NCI-H146 treated with DMSO at 0.1 percent for 48 hours (cell line): ENCODE data around the gene THADA.
"Not testable (repeated sequence)": the region's sequence is repeated elsewhere in the genome, so short reads cannot be mapped to it uniquely, and the experiment has no call there.

Experiments used
- DNase-seq: peaks from one replicate; lab custom pipeline; 2025; ENCODE audit not compliant: unreplicated experiment; lab: John Stamatoyannopoulos, UW

THADA gene

DNA sequence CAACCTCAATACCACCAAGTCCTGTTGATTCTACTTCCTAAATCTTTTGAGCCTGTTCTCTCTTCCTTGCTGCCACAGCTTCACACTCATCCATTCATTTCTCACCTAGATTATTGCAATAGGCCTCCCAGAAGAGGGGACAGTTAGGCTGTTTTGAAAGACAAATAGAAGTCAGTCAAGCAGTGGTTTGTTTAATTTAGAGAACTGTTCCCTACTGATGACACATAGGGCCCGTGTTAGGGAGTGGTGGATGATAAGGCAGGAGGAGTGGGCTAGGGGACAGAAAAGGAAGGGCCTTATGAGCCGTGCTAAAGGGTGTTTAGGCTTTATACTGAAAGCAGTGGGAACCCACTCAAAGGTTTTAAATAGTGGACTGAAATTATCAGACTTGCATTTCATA is 309.9 kb downstream of the THADA start:
- DNase-seq, result no peak

DNA sequence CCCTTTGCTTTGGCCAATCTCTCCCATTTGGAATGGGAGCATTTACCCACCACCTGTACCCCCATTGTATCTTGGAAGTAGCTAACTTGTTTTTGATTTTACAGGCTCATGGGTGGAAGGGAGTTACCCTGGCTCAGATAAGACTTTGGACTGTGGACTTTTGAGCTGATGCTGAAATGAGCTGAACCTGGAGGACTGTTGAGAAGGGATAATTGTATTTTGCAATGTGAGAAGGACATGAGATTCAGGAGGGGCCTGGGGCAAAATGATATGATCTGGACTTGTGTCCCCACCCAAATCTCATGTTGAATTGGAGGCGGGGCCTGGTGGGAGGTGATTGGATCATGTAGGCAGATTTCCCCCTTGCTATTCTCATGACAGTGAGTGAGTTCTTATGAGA is 310.9 kb downstream of the THADA start:
- no peak for DNase-seq

DNA sequence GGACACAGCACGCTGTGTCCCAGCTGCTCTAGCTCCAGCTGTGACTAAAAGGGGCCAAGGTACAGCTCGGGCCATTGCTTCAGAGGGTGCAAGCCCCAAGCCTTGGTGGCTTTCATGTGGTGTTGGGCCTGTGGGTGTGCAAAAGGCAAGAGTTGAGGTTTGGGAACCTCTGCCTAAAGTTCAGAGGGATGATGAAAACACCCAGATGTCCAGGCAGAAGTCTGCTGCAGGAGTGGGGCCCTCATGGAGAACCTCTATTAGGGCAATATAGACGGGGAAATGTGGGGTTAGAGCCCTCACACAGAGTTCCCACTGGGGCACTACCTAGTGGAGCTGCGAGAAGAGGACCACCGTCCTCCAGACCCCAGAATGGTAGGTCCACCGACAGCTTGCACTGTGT is 311.5 kb downstream of the THADA start:
- DNase-seq, result not testable (repeated sequence)

DNA sequence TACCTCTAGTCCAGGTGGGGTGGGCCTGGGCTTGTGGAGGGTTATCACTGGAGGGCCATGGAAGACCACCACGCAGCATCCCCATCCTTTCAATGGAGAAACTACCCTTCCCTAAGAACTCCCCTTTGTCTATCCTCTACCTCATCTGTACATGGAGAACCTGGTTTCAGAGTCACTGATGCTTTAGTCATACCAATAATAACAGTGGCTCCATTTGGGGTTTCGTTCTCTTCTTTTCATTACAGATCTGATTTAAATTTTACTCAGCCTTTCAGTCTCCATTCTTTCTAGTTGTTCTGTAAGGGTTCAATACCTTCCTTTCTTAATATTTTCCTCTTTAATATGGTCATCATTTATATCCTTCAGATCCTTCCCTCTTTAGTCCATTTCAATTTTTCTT is 314.8 kb downstream of the THADA start:
- no peak for DNase-seq

DNA sequence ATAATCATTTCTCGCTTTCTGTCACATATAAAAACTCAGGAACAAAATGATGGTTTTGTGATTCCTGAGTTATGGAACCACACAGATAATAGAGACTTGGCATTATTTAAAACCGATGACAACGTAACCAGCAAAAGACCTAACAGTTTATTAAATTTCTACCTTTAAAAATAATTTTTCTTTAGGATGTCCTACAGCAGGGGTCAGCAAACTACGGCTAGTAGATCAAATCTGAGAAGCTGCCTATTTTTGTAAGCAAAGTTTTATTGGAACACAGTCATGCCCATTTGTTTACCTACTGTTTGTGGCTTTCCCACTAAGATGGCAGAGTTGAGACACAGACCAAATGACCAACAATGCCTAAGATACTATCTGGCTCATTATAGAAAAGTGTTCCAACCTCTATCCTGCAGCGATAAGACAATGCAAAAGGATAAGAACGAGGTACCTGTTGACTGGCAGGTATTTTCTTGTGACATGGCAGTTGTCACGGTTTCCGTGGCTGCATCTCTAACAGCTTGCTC is 316.5 kb downstream of the THADA start:
- DNase-seq, result no peak

DNA sequence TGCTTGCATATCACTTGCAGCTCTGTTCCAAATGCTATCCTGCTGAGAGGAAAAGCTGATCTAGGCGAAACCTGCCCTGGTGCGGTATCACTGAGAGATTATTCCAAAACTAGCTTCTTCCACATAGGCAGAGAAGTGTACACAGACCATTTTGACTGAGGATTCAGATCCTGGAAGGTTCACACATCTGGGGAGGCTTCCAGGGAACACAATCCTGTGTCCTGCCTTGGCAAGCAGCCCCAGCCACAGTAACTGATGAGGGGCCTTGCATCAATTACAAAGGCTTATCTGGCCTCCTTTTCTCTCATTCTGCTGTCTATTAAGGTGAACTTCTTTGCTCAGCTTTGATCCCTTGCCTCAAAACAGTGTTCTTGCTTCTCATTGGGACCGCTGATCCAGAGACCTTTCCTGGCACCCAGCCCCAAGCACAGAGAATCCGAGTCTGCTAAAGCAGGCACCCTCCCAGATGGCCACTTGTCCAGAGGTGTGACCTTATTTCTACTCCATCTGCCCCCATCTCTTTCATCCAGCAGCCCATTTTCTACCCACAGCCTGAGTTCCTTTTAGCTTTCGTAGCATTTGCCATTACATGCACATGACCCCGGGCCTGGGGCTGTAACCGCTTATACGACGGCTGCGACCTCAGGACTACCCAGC is 317.1 kb downstream of the THADA start:
- DNase-seq, result no peak

DNA sequence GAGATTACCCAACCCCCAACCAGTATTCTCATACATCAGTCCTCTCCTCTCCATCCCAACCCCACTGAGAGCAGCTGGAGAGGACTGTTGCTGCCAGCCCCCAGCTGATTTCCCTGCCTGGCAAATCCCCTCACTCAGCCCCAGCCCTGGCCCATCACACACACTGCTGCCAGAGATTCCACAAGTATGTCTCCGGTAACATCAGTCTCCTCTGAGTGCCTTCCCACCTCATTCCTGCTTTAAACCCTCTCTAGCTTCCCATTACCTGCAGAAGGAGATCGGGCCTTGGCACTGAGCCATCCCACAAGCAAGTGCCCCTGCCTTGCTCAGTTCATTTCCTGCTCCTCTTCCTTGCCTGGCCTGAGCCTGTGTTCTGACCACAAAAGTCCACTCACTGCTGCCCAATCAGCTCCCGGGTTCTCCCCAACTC is 318.9 kb downstream of the THADA start:
- no peak for DNase-seq

DNA sequence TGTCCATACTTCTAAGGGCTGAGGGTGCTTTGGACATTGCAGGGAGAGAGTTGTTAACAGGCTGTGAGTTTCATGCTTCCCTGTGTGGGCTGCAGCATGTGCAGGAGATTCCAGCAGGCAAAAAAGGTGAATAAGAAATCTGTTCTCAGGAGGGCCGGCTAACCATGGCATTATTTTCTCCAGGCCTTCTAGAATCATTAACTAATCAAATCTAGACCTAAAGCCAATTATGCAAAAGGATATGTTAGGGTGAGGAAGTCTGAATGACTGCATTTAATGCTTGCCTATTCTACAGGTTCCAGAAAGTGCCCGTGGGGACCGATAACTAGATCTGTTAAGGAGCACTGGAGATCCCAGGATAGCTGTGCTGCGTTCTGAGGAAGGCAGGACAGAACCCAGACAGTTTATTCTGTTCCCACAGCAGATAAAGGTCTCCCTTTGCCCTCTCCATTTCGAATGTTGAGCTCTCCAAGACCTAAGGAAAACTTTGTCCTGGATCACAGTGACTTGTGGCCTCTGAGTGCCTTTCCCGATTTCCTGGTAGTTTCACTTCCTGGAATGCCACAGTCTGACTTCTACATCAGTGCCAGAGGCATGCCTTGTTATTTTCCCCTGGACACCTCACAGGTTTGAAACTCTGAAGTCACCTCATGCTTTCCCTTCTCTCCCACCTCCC is 319.4 kb downstream of the THADA start:
- no peak for DNase-seq

DNA sequence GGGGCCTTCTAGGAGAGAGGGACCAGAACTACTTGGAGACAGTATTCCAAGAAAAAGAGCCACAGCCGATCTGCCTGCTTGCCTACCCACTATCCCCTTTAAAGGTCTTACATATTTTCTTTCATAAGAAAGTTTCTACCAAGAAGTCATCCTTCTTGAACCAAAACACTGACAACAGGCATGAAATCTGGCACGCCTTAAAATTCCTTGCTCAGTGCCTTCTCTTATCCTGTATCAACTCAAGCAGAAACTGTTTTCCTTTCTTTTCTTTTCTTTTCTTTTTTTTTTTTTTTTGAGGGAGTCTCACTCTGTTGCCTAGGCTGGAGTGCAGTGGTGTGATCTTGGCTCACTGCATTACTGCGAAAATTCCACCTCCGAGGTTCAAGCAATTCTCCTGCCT is 321.1 kb downstream of the THADA start:
- DNase-seq, result no peak

DNA sequence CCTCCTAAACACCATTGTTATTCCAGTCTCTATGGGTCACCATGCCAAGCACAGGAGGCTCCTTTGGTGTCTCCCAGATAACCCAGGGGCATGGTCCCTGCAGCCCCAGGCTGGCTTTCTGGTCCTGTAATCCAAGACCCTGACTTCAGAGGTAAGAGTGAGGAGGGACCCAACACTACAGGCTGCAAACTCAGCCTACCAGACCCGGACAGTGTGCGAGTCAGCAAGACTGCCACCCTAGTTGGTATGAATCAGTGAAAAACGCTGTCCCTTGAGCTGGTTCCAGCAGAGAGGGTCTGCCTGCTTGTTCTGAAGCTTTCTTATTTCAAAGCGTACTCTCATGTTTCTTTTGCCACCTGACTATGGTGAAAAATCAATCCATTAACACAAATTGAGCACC is 321.8 kb downstream of the THADA start:
- no peak for DNase-seq

DNA sequence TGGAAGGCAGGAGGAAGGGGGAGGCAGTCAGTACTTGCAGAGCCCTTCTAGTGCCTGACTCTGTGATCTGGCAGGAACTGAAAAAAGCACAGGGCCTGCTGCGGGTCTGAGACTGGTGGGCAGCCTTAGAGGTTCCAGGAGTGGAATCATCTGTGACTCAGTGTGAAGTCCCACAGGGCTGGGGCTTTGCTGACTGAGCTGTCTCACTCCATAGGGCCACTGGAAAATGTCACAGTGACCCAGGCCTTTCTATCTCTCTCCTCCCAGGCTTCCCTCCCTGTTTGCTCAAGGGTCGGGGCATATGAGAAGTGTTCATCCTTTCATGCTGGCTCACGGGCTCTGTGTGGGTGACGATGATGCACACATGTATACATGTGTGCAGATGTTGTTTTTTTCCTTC is 322.3 kb downstream of the THADA start:
- no peak for DNase-seq

DNA sequence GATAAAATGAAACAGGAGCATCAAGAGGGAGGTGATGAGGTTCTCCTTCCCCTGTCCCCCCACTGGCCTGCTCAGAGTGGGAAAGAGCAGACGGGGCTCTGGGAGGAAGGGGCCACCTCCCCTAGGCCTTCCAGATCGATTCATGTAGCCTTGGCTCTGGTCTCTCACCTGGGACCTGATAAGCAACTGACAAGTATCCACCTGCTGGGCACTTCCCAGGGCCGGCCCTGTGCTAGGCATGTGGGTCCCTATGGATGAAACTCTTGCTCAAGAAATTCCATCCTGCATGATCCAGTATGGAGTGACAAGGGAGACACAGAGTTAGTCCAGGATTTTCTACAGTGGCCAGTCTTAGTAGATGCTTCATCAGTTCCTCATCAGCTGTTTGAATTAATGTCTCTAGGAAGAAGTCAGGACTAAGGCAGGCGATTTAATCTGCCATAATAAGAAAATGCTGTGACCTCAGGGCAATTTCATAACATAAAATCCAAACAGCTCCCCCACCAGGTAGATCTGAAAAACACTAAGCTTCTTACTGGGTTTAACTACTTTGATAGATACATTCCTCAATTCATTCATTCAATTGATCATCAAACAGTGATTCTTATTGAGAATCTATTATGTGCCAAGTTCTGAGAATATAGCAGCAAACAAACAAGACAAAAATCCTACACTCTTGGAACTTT is 324.8 kb downstream of the THADA start:
- no peak for DNase-seq

DNA sequence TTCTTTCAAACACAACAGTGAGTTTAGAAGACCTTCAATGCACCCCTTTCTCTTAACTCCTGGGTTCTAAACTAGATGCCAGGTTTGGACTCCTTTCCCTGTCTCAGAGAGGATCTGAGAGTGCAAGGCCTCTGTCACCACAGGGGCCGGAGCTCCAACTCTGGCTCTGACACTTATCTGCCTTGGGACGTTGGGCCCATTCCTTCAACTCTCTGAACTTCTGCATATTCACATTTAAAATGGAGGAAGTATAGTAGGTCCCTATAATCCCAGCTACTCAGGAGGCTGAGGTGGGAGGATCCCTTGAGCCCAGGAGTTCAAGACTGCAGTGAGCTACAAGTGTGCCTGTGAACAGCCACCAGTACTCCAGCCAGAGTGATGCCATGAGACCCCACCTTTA is 325.4 kb downstream of the THADA start:
- DNase-seq, result no peak

DNA sequence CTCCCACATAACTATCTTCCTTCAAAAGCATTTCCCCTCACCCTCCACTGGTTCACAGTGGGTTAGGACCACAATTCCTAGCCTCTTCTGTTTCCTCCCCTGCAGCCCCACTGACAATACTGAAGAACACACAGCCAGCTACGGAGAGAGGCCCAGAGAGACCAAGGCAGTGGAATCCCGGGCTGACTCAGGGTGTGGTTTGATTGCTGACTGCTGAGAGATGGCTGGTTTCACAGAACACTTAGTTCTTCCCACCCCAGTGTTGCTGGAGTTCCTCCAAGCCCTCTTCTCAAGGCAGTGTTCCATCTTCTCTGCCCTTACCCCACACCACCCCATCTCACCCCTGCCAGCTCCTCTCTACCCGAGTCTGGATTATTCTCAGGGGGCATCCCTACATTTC is 326.1 kb downstream of the THADA start:
- DNase-seq, result no peak

DNA sequence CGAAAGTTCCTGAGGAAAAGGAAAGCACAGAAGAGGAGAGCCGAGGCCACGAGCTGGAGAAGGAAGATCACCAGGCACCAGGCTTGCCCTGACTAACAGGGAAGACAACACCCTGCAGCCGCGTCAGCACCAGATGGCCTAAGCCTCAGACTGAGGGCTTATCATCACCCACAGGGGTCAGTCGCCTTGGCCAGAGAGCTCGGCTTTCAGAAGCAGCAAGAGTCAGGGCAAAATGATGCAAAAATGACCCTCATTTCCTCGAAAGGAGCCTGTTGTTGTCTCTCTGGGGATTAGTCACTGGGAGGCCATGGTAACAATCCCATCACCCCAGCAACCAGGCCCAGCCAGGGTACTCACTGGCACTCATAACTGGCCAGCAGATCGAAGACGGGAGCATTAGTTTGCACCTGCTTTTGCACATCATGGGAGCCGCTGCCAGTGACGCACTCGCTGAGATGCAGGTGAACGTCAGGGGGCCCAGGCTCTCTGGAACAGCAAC is 326.7 kb downstream of the THADA start:
- DNase-seq, result peak; percentile 80

DNA sequence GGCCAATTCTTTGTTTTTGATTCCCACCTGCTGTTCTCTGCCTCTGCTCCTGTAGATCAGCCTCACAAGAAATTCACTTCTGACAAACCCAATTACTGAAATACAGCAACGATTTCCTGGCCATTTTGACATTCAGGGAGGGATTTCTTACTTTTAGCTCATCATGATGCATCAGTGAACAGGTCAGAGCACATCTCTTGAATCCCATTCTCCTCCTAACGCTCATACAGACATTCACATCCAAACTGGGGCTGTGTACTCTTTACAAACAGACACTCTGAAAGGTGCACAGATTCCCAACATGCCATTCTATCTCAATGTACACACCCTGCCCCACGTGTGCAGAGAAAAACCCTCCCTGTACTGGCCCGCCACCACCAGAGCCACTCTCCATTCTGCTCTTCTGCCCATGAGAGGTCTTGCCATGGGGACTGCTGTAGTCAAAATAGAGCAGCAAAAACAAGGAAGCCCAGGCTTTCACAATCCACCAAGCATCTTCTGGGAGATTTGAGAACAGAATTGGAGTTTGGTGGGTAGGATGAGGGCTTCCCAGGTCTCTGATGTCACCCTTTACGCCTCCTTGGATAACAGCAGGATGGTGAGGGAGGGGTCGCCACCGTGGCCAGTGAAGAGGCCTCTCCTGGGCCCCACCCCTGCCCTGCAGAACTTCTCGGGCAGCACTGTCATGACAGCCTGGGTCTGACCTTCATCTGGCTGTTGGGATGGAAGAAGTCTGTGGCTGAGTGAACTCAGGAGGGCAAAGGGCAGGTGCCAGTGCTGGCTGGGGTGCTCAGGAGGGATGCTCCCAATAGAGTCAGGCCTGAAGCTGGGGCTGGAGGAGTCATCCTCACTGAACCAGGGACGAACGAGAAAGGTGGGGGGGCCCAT is 327.5 kb downstream of the THADA start:
- no peak for DNase-seq

DNA sequence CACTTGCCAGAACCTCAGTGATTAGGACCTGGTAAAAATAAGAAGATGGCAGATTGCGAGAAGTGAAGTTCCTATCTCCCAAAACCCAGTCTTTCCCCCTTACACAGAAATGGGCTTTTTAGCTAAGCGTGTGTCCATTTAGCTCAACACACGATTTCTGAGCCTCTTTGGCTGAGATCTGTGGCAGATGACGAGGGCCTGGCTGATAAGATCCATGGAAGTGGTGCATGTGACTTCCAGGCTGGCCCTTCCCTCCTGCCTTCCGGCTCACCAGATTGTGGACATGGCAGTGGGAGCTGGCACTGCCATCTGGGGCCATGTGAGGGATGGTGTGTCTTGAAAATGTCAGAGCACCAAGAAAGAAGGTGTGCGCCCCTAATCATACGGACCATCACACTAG is 328.5 kb downstream of the THADA start:
- no peak for DNase-seq

DNA sequence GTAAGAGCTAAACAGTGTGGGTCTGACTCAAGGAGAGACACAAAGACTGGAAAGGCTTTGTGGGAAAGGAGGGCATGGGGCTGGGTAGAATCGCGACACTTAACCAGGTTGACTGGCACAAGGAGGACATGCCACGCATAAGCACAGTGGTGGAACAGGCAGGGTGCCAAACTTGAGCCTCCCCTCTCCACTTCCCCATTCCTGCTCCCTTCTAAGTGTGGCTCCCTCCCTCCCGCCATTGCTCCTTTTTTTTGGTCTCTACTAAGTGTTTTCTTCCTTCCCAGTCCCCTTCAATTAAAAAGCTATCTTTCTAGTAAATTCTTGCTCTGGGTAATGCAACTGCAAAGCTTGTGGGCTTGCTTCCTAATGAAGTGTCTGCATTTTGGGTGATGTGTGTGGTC is 329.1 kb downstream of the THADA start:
- DNase-seq, result no peak

DNA sequence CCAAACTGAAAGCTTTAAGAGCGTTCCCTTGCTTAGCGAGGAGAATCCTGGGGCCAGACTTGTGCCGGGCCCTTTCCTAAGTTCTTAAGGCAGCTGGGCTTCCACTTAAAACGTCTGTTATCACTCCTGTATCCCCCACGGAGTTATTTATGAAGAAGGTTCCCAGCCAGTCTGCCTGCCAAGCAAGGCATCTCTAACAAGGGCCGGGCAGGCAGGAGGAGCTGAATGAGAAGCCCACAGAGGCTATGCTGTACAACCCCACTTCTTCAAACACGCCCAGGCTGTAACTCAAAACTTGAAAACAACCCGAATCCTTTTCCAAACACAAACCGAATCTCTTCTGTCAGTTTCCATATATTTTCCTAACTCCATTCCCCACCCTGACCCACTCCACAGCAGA is 330.4 kb downstream of the THADA start:
- no peak for DNase-seq

DNA sequence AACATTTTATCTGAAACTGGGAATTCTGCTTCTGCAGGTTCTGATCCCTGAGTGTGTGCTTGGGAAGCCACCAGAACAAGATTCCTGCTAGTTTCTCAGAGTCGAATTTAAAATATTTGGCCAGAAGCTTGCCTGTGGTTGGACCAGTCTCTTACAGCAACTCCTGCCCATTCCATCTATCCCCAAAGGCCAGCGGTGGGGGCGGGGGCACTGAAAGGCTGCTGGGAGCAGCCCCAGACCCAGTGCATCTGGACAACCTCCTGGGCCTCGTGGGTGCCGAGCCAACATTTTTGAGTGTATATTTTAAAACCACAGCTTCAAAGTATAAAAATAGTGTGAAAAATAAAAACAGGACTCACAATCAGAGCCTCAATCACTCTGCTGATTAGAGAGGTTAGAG is 330.8 kb downstream of the THADA start:
- DNase-seq, result no peak

DNA sequence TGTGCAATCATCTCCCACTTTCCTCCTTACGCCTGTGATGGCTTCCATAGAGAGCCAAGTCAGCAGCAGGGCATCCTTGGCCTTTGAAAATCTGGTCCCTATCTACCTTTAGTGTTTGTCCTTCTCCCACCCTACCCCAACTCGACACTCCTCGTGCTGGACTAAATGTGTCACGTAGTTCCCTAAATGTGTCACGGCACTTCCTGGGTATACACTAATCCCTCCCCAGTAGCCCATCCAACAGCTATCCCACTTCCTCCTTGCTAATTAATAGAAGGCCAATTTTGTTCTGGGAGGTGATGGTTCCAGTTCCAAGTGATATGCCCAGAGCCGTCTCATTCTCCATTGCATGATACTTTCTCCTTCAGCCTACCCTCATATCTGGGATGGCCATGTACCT is 332.9 kb downstream of the THADA start:
- DNase-seq, result no peak
